ENCODE data around the gene TBC1D32.

TBC1D32 gene

GRCh38 chr6:121171879-121172278 is 162.4 kb downstream of the TBC1D32 start:
- DNase-seq (ENCODE audit: low read depth), result no peak
- no peak overlapping the region for H3K4me3 ChIP-seq (ENCODE audit: low read depth, low read length)
- no peak for TF ChIP-seq CTCF (conservative IDR thresholded peaks at IDR 0.05; ENCODE audit: low read depth, low read length)

- no peak for TF ChIP-seq CTCF (conservative IDR thresholded peaks at IDR 0.05; ENCODE audit: low read depth, low read length)
- no peak overlapping the region for H3K4me3 ChIP-seq (ENCODE audit: low read depth, low read length)
These were observed 172.4 kb downstream of the TBC1D32 start for GRCh38 chr6:121161886-121162285.

GRCh38 chr6:121160276-121160675 is 174.0 kb downstream of the TBC1D32 start:
- DNase-seq (ENCODE audit: low read depth), result no peak
- H3K4me3 ChIP-seq (ENCODE audit: low read depth, low read length), result no peak overlapping the region
- TF ChIP-seq CTCF (conservative IDR thresholded peaks at IDR 0.05; ENCODE audit: low read depth, low read length), result no peak

More at GRCh38 chr6:121161886-121162285, 172.4 kb downstream of the TBC1D32 start:
- DNase-seq (ENCODE audit: low read depth), result no peak

GRCh38 chr6:121158891-121159290 is 175.4 kb downstream of the TBC1D32 start:
- no peak for DNase-seq (ENCODE audit: low read depth)
- TF ChIP-seq CTCF (conservative IDR thresholded peaks at IDR 0.05; ENCODE audit: low read depth, low read length), result no peak
- H3K4me3 ChIP-seq (ENCODE audit: low read depth, low read length), result no peak overlapping the region

GRCh38 chr6:121158438-121158837 is 175.8 kb downstream of the TBC1D32 start:
- H3K4me3 ChIP-seq (ENCODE audit: low read depth, low read length), result no peak overlapping the region
- no peak for TF ChIP-seq CTCF (conservative IDR thresholded peaks at IDR 0.05; ENCODE audit: low read depth, low read length)
- DNase-seq (ENCODE audit: low read depth), result peak; percentile 4

- DNase-seq (ENCODE audit: low read depth), result peak; percentile 24
- TF ChIP-seq CTCF (conservative IDR thresholded peaks at IDR 0.05; ENCODE audit: low read depth, low read length), result no peak
- H3K4me3 ChIP-seq (ENCODE audit: low read depth, low read length), result no peak overlapping the region
These were observed 176.4 kb downstream of the TBC1D32 start for GRCh38 chr6:121157906-121158305.

GRCh38 chr6:121143476-121143875 is 190.8 kb downstream of the TBC1D32 start:
- no peak overlapping the region for H3K4me3 ChIP-seq (ENCODE audit: low read depth, low read length)
- no peak for DNase-seq (ENCODE audit: low read depth)
- no peak for TF ChIP-seq CTCF (conservative IDR thresholded peaks at IDR 0.05; ENCODE audit: low read depth, low read length)

All from choroid plexus epithelial cell (primary cell).